Fibroblast of lung (primary cell): Measurements from ENCODE around the gene ABCB8. TPM values are rescaled to one million over a fixed set of nuclear protein-coding genes. Genes with fewer than 3 reads are reported as not detected.

Experiments used
- DNase-seq, 2 donors: peaks; one replicate each; pipeline versions ENCODE4 v3.0.0 to v3.0.0-alpha.2; 2010; ENCODE audit warnings: low read depth in 2 of 2
- H2AFZ ChIP-seq: 2 replicates; pipeline ENCODE4 v1.5.1; 2012; ENCODE audit warnings: low read length, control low read depth, inconsistent platforms
- H3K27ac ChIP-seq: 2 replicates; pipeline ENCODE4 v1.5.1; 2011; ENCODE audit warnings: low read length, control low read depth; ENCODE audit not compliant: insufficient read depth
- H3K27me3 ChIP-seq: 2 replicates; pipeline ENCODE4 v1.5.1; 2011; ENCODE audit warnings: mild to moderate bottlenecking, low read length; ENCODE audit not compliant: control insufficient read depth, insufficient read depth
- H3K36me3 ChIP-seq: 2 replicates; pipeline ENCODE4 v1.5.1; 2011; ENCODE audit warnings: low read length; ENCODE audit not compliant: control insufficient read depth, insufficient read depth
- H3K4me1 ChIP-seq: 2 replicates; pipeline ENCODE4 v1.5.1; 2011; ENCODE audit warnings: low read length; ENCODE audit not compliant: control insufficient read depth, insufficient read depth; ENCODE audit errors: extremely low read depth
- H3K4me2 ChIP-seq: 2 replicates; pipeline ENCODE4 v1.5.1; 2011; ENCODE audit warnings: low read length, control low read depth; ENCODE audit not compliant: insufficient read depth; ENCODE audit errors: extremely low read depth
- H3K4me3 ChIP-seq, 4 experiments: fragments of 200-600 bp in 1 of 4; sonication (generic) in 1 of 4; replicated peaks in 1 of 4; 2 replicates each; pipeline ENCODE4 v1.5.1; 2011 to 2016; ENCODE audit warnings: low read length in 4 of 4, low read depth in 3 of 4, mild to moderate bottlenecking in 3 of 4, control low read depth in 2 of 4, inconsistent platforms in 1 of 4, mixed read lengths in 1 of 4; ENCODE audit not compliant: insufficient read depth in 1 of 4; ENCODE audit errors: control extremely low read depth in 1 of 4
- H3K79me2 ChIP-seq: 2 replicates; pipeline ENCODE4 v1.5.1; 2012; ENCODE audit warnings: mild to moderate bottlenecking, low read length, inconsistent platforms; ENCODE audit not compliant: control insufficient read depth, insufficient read depth
- H3K9ac ChIP-seq: 2 replicates; pipeline ENCODE4 v1.5.1; 2011; ENCODE audit warnings: mild to moderate bottlenecking, low read length, control low read depth; ENCODE audit not compliant: insufficient read depth
- H3K9me3 ChIP-seq: 2 replicates; pipeline ENCODE4 v1.5.1; 2012; ENCODE audit warnings: low read depth, low read length; ENCODE audit not compliant: control insufficient read depth, insufficient read depth
- H4K20me1 ChIP-seq: 2 replicates; pipeline ENCODE4 v1.5.1; 2011; ENCODE audit warnings: low read length; ENCODE audit not compliant: control insufficient read depth, insufficient read depth; ENCODE audit errors: extremely low read depth
- EZH2 ChIP-seq: IDR thresholded peaks from 2 replicates; pipeline ENCODE4 v1.5.1; 2012; ENCODE audit warnings: low read length, control low read depth, mild to moderate bottlenecking; ENCODE audit errors: missing control alignments
- polyA plus RNA-seq, 2 donors: library from polyadenylated mRNA; depleted of rRNA in 1 of 2; stranded (reverse) in 1 of 2; unstranded in 1 of 2; fragments of >200 nt; gene quantifications; 2 replicates each; pipeline ENCODE4 v1.2.1, GENCODE V29; 2011 to 2012; ENCODE audit warnings: missing spikeins in 1 of 2
- total RNA-seq: library from RNA; depleted of rRNA; stranded (reverse); fragments of >200 nt; gene quantifications from 2 replicates; pipeline ENCODE4 v1.2.1, GENCODE V29; 2014
- TF ChIP-seq, protein P1 (sequence below), 2 donors: IDR thresholded peaks in 1 of 2; conservative IDR thresholded peaks in 1 of 2; 1 replicate in 1 of 2; 2 replicates in 1 of 2; pipeline ENCODE4 v1.5.1; 2011 to 2012; ENCODE audit warnings: low read length in 2 of 2, control low read depth in 1 of 2, inconsistent platforms in 1 of 2, low read depth in 1 of 2, mild to moderate bottlenecking in 1 of 2

The ABCB8 gene
- total and polyA plus RNA-seq, 2 donors (not counting 1 experiment from before 2014, with no cell fraction given), result 12.1 to 20.0 TPM

DNA sequence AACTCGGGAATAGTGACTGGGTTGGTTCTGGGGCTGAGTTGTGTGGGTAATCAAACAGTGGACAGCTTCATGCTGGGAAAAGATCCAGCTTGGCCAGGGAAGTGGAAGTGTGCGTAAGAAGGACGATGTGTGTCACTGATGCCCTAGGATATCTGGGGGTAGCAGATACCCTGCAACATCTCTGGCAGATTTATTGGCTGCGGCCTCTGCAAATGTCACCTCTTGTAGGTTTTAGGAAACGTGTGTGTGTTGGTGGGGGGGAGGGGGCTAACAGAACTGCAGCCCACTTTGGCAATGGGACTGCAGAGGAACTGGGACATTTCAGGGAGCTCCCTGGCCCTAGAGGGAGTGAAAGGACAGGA lies 57.1 kb downstream of the ABCB8 start:
- no peak for DNase-seq
- peaks cover 46% of the 10 kb centered on the region for H3K79me2 ChIP-seq
- H3K27ac ChIP-seq, result no peak overlapping the region
- no peak overlapping the region for H3K9ac ChIP-seq
- H3K4me3 ChIP-seq, result peak overlapping the region in 2 of 4 experiments; percentile 54 to 55
- TF ChIP-seq EZH2, result no peak
- TF ChIP-seq, protein P1, sequence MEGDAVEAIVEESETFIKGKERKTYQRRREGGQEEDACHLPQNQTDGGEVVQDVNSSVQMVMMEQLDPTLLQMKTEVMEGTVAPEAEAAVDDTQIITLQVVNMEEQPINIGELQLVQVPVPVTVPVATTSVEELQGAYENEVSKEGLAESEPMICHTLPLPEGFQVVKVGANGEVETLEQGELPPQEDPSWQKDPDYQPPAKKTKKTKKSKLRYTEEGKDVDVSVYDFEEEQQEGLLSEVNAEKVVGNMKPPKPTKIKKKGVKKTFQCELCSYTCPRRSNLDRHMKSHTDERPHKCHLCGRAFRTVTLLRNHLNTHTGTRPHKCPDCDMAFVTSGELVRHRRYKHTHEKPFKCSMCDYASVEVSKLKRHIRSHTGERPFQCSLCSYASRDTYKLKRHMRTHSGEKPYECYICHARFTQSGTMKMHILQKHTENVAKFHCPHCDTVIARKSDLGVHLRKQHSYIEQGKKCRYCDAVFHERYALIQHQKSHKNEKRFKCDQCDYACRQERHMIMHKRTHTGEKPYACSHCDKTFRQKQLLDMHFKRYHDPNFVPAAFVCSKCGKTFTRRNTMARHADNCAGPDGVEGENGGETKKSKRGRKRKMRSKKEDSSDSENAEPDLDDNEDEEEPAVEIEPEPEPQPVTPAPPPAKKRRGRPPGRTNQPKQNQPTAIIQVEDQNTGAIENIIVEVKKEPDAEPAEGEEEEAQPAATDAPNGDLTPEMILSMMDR (conservative IDR thresholded peaks at IDR 0.05 in 1 of 2, IDR thresholded peaks at IDR 0.05 in 1 of 2; ENCODE audit: low read depth in 1 of 2, low read length in 2 of 2), result no peak
- H3K4me1 ChIP-seq, result peaks cover 34% of the 10 kb centered on the region
- H4K20me1 ChIP-seq, result no peaks in the 10 kb centered on the region
- H2AFZ ChIP-seq, result no peak overlapping the region
- no peaks in the 10 kb centered on the region for H3K27me3 ChIP-seq
- H3K4me2 ChIP-seq, result peak overlapping the region; percentile 82
- H3K9me3 ChIP-seq, result no peaks in the 10 kb centered on the region
- H3K36me3 ChIP-seq, result peaks cover 4% of the 10 kb centered on the region

DNA sequence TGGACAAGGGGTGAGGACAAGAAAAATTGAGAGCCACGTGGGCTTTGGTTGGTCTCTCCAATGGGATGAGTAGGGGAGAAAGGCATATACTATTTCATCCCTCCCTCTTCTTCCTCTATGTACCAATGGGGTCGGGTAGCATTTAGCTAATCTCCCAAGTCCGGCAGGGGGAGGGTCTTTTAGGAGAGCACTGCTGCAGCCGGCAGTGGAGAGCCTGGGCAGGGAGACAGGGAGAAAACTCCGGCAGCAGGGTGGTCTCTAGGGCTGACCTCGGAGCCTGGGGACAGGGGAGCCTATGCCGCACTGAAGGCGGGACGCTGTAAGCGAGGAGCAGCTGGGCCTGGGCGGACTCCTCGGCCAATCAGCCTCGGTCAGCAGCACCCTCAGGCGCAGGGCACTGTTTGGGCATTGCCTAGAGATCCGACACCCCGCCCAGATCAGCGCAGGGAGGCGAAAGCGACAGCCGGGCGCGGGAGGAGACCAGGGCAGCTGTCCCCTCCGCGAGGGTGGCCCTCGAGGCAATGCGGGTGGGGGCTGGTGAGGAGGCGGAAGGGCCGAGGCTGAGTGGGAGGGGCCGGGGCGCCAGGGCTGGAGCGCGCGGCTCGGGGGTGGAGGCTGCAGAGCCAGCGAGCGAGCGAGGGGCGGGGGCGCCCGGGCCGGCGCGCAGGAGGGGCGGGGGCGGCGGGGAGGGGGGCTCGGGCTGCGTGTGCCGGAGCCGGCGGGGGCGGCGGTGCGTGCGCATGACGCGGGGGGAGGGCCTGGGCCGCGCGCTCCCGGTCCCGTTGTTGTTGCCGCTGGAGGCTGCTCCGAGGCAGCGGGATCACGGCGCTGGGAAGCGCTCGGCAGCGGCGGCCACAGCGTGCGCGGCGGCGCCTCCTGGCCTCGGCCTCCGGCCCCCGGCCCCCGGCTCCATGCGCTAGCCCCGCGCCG lies 57.7 kb downstream of the ABCB8 start, which contains the start of gene AGAP3:
AGAP3 (plus strand) TSS at position 785 of the 930 bp plus-strand sequence. CDS start 267 bp downstream, outside the sequence.
- peak; percentile 76 to 80 for DNase-seq
- H3K27ac ChIP-seq, result peak within 1 kb of the TSS; percentile 88
- H4K20me1 ChIP-seq, result no peaks in the 10 kb centered on the region
- H3K79me2 ChIP-seq, result peaks cover 50% of the 10 kb centered on the region
- peaks cover 34% of the 10 kb centered on the region for H3K4me1 ChIP-seq
- H3K4me3 ChIP-seq, result peak within 1 kb of the TSS; percentile 67 to 96 (median 81)
- H2AFZ ChIP-seq, result peak within 1 kb of the TSS; percentile 69
- H3K4me2 ChIP-seq, result peak within 1 kb of the TSS; percentile 90
- H3K36me3 ChIP-seq, result peaks cover 4% of the 10 kb centered on the region
- TF ChIP-seq EZH2, result no peak
- TF ChIP-seq, protein P1 (conservative IDR thresholded peaks at IDR 0.05 in 1 of 2, IDR thresholded peaks at IDR 0.05 in 1 of 2; ENCODE audit: low read depth in 1 of 2, low read length in 2 of 2), result no peak
- H3K9ac ChIP-seq, result peak within 1 kb of the TSS; percentile 83
- H3K9me3 ChIP-seq, result no peaks in the 10 kb centered on the region
- H3K27me3 ChIP-seq, result no peaks in the 10 kb centered on the region

DNA sequence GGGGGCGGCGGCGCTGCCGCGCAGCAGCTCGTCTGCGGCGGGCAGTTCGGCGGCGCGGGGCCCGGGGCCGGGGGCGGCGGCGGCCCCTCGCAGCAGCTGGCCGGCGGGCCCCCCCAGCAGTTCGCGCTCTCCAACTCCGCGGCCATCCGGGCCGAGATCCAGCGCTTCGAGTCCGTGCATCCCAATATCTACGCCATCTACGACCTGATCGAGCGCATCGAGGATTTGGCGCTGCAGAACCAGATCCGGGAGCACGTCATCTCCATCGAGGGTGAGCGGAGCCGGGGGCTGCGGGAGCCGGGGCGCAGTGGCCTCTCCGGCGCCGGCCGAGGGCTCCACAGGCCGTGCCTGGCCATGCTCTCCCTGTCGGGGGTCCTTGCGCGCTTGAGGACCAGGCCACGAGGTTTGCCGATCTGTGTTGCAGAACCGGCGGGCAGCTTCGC lies 58.6 kb downstream of the ABCB8 start:
- Histone ChIP-seq H3K27ac (peak overlapping the region; percentile 88), H3K27me3 (no peaks in the 10 kb centered on the region), H3K4me1 (peaks cover 29% of the 10 kb centered on the region), H3K36me3 (peaks cover 4% of the 10 kb centered on the region), H3K9me3 (no peaks in the 10 kb centered on the region), H3K4me3 (peak overlapping the region; percentile 67 to 96 (median 81)), H3K4me2 (peak overlapping the region; percentile 90), H2AFZ (no peak overlapping the region), H4K20me1 (no peaks in the 10 kb centered on the region), H3K79me2 (peaks cover 58% of the 10 kb centered on the region), H3K9ac (peak overlapping the region; percentile 83)
- no peak for TF ChIP-seq EZH2
- TF ChIP-seq, protein P1 (conservative IDR thresholded peaks at IDR 0.05 in 1 of 2, IDR thresholded peaks at IDR 0.05 in 1 of 2; ENCODE audit: low read depth in 1 of 2, low read length in 2 of 2), result no peak
- peak in 1 of 2 donors; percentile 37 for DNase-seq
